ENCODE data around the gene TIAL1. TPM values are rescaled to one million over a fixed set of nuclear protein-coding genes. Genes with fewer than 3 reads are reported as not detected.

TIAL1 gene
- total and polyA plus RNA-seq, 2 experiments from 2014 or later, result 92.6 to 131 TPM

- no peak for TF ChIP-seq ZNF462 (CRISPR knock-in tag; IDR thresholded peaks at IDR 0.05)
- no peak for TF ChIP-seq ZNF114 (CRISPR knock-in tag; IDR thresholded peaks at IDR 0.05)
These were observed 868 bp downstream of the TIAL1 start (continued) for GRCh38 chr10:119595676-119596515.

GRCh38 chr10:119595134-119595675, 1.6 kb downstream of the TIAL1 start:
- Mint-ChIP-seq H3K4me3 (peak overlapping the region; percentile 91), H3K9me3 (peaks cover 16% of the 10 kb centered on the region), H3K27me3 (ENCODE audit: insufficient read depth, low read depth, poor library complexity) (peaks cover 5% of the 10 kb centered on the region), H3K27ac (peak overlapping the region; percentile 90), H3K36me3 (ENCODE audit: low read depth) (peaks cover 43% of the 10 kb centered on the region), H3K4me1 (peaks cover 30% of the 10 kb centered on the region)
- H3F3A ChIP-seq (replicated peaks; ENCODE audit: low read depth), result no peaks in the 10 kb centered on the region
- H3K4me3 ChIP-seq, result peak overlapping the region; percentile 73
- 0 out of 2 replicates have a peak overlapping the region, but pooled peaks have one; percentile 4 for H3K27ac ChIP-seq (ENCODE audit: low read depth)
- peaks cover 22% of the 10 kb centered on the region for H3K4me1 ChIP-seq (ENCODE audit: insufficient read depth)
- DNase-seq (ENCODE audit: low spot score), result peak; percentile 48
- H3K9me2 ChIP-seq (ENCODE audit: insufficient read depth), result no peaks in the 10 kb centered on the region
- no peaks in the 10 kb centered on the region for H3K27me3 ChIP-seq (ENCODE audit: insufficient read depth)
- H4K20me1 ChIP-seq (replicated peaks; ENCODE audit: insufficient read depth), result peaks cover 44% of the 10 kb centered on the region
- H3K36me3 ChIP-seq (ENCODE audit: insufficient read depth), result peaks cover 9% of the 10 kb centered on the region; the same call in 1 of the 2 replicates
- peak overlapping the region; percentile 83 for H3K4me2 ChIP-seq
- ATAC-seq, result no peak
- peaks cover 61% of the 10 kb centered on the region for H3K79me2 ChIP-seq (replicated peaks; ENCODE audit: insufficient read depth)
- no peak overlapping the region for H2AFZ ChIP-seq
- TF ChIP-seq EZH2 (IDR thresholded peaks at IDR 0.05; ENCODE audit: low read depth, unreplicated experiment) (no peak), NANOG (IDR thresholded peaks at IDR 0.05; ENCODE audit: borderline replicate concordance) (no peak), CREB1 (CRISPR knock-in tag; IDR thresholded peaks at IDR 0.05; ENCODE audit: low read depth) (no peak), ZNF331 (CRISPR knock-in tag; IDR thresholded peaks at IDR 0.05; ENCODE audit: low read depth) (no peak), JUNB (IDR thresholded peaks at IDR 0.05; ENCODE audit: unreplicated experiment) (no peak), POLR2AphosphoS5 (IDR thresholded peaks at IDR 0.05; ENCODE audit: low read depth) (no peak), REST (IDR thresholded peaks at IDR 0.05; ENCODE audit: unreplicated experiment) (no peak), EZH2phosphoT487 (IDR thresholded peaks at IDR 0.05; ENCODE audit: unreplicated experiment) (no peak), CTCF (conservative IDR thresholded peaks at IDR 0.05; ENCODE audit: low read depth in 2 of 2) (no peak), STAT1 (IDR thresholded peaks at IDR 0.05; ENCODE audit: unreplicated experiment) (no peak)
